HG03558 (cell line): Measurements from ENCODE around the gene ERG.

Experiments
- ATAC-seq: cut with Tn5 transposase; IDR thresholded peaks from one replicate; pipeline ENCODE4 v1.9.1; 2021; ENCODE audit warnings: moderate number of reproducible peaks; ENCODE audit not compliant: unreplicated experiment; ENCODE audit errors: extremely low read depth

Gene ERG

DNA sequence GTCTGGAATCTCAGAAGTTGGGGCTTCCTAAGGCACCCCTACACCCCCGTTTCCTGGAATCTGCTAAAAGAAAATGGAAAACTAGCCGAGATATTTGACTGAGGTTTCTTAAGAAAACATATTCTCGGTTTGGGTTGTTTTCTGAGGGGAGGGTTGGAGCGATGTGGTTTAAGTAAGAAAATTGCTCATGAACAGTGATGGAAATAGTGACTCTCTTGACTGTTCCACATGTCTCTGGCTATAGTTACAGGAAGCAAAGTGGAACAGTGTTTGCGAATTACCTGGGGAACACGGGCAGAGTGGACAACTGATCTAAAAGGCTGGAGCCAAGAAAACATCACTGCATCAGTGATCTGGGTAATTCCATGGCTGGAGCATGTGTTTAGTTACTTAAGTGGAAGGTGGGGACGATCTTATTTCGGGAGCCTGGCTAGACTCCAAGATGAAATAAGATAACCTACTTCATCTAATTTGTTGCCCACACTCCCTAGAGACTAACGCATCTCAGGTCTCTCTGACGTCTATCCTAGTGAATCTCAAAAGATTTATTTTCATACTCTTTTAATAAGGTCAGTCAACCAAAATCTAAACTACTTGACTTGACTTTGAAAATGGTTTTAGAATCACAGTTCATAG lies 149.0 kb downstream of the ERG start:
- no peak for ATAC-seq

DNA sequence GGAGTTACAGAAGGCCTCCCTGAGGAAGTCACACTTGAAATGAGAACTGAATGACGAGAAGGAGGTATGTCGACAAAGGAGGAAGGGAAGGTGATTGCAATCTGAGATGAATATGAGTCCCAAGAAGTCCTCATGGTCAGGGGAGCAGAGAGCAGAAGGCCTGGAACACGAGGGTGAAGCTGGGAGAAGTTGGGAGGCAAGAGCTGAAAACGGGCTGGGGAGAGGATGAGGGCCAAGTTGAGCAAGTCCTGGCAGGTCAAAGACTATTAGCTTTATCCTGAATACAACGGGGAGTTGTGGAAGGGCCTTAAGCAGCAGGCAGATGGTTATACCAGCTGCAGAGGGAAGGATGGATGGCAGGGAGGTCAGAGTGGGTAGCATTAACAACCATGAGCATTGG lies 152.0 kb downstream of the ERG start:
- ATAC-seq: no peak

DNA sequence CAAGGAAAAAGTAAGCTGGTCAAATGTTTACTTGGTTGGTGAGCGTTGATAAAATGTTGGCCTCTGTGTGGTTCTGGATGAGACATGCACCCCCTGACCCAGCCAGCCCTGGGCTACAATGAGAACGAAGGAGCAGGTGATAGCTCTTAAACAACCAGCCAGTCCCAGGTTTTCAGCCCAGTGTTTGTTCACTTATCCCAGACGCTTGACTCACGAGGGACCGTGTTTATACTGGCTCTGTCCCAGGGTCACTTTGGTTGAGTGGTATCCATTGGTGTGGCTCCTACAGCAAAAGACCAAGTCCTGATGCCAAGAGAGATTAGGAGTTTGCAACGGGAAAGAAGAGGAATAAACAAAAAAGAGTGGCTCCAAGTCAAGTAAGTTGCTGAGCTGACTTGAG lies 154.6 kb downstream of the ERG start:
- no peak for ATAC-seq

DNA sequence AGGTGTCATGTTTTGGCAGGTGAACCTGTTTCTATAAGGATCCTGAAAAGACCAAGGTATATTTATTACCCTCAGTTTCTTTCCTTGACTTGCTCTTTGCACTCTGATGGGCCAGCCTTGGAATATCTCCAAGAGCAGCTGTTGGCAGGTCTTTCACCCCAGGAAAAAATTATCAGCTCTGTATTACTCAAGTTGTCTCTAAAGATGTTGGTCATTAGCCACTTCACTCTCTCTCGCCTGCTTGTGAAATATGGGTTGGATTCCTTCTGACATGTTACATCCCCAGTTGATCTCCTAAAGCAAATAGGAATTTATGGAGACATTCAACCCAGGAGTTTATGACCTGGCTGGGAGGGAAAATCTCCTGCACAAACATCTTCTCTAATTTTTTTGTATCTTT lies 155.5 kb downstream of the ERG start:
- no peak for ATAC-seq

DNA sequence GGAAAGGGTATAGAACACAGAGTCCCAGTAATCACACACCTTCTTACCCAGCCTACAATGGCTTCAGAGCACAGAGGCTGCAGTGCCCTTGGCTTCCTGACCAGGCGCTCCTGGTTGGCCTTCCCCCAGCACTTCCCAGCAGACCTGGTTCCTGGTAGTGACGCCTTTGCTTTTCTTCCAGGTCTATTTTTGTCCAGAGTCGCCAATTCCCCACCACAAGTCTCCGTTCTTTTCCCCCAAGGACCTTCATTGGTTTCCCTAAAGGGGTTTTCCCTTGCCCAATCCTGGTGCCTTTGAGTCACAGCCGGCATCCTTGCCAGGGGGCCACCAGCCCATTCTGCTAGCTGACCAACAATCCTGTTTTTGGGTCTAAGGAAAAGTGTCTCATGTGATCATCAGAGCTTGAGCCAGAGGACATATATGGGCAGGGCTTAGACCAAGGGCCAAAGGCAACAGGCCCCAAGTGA lies 156.7 kb downstream of the ERG start:
- no peak for ATAC-seq

DNA sequence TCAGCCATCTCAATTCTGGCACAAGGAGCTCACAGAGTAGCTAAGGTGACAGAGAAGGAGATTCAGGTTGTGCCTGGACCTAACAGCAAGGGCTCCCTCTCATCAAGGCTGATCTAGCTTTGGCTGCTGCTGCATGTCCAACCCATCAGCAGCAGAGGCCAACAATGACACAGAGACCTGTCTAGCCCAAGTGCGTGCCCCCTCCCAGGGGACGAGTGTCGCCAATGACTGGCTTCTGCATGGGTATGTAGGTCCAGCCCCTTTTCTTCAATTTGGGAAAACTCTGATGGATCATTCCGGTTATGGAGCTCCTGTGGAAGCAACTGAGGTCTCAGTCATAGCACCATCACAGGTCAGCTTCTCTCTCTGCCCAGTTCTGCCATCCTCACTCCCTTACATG lies 158.1 kb downstream of the ERG start:
- no peak for ATAC-seq

DNA sequence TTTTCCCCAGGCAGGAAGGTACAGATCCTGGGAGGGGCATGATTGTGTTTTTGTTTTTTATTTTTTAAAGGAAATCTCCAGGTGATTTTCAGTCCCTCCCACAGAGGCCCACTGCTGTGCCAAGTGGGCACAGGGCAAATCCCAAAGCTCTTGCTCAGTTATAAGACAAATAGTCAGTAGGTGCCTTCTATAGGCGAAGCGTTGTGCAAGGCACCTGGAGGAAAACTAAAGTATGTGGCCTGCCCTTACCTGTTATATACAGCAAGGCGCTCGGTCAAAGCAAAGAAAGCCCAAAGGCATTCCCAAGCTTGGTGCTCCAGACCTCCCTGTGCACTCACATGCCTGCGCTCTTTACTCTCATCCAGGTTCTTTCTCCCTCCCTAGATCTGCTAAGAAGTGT lies 160.5 kb downstream of the ERG start:
- no peak for ATAC-seq

DNA sequence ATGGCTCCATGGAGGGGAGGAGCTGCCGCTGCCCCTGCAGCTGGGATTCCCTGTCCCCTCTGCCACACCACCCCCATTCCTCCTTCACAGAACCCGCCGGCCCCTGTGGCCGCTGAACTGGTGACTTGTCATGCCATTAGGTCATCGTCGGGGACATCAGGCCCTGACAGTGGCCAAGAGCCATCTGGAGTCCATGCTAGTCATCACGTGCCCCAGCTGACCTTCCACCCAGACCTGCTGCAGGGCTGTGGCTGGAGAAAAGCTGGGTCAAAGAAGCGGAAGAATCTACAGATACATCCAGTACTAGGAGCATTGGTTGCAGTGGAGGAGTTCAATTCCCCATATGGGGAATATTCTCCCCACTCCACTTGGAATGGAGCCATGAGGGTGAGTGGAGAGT lies 163.4 kb downstream of the ERG start:
- ATAC-seq: no peak

DNA sequence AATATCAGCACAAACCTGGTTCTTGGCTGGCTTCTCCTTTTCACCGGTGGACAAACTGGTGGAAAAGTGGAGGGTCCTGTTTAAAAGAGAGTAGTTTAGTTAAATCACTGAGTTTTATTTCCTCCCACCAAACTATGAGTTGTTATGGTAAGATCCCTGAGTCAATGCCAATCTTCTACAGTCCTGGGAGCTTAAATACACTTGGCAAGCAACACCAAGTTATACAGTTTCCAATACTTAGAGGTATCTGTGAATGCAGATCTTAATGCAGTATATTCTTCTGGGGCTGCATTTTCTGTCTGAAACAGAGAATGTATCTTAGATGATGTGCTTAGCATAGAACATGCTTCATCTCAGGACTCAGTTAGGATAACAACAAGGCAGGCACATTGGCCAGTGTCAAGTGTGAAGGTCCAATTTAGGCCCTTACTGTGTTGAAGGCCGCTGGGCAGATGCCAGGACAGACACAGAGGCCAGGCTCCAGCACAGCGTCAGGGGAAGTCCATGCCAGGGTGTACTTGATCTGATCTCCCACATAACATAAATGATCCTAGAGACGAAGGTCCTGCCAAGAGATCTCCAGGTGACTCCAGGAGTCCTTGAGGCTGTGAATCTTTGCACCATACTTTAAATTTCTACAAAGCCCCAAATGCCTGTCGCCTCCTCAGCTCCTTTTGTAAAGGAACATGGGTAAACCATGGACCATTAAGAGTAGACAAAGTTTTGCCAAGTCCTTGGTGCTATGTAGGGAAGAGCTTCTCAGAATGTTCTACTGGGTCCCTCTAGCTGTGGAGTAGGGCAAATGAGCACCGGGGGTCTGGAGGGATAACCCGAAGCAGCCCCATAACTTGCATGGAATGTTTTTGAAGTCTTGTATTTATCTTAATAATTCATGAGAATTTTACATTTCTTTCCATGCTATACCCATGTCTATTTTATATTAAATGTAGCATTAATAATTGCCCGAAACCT lies 164.7 kb downstream of the ERG start:
- no peak for ATAC-seq

DNA sequence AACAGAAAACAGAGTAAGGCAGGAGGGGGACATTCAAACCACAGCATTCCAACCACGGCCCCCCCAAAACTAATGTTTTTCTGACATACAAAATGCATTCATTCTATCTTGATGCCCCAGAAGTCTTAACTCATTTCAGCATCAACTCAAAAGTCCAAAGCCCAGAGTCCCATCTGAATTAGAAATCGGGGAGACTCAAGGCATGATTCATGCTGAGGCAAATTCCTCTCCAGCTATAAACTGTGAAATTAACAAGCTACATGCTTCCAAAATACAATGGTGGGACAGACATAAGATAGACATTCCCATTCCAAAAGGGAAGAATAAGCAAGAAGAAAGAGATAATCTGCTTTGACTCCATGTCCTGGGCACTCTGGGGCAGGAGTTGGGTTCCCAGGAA lies 167.6 kb downstream of the ERG start:
- no peak for ATAC-seq
